Ecto neural progenitor cell (in vitro differentiated cells): ENCODE data around the gene IGLL1.
"Not testable (repeated sequence)": the region's sequence is repeated elsewhere in the genome, so short reads cannot be mapped to it uniquely, and the experiment has no call there.

ENCODE experiments used
- DNase-seq: peaks from one replicate; pipeline ENCODE4 v3.0.0-alpha.2; 2018; ENCODE audit warnings: low spot score

The IGLL1 gene

DNA sequence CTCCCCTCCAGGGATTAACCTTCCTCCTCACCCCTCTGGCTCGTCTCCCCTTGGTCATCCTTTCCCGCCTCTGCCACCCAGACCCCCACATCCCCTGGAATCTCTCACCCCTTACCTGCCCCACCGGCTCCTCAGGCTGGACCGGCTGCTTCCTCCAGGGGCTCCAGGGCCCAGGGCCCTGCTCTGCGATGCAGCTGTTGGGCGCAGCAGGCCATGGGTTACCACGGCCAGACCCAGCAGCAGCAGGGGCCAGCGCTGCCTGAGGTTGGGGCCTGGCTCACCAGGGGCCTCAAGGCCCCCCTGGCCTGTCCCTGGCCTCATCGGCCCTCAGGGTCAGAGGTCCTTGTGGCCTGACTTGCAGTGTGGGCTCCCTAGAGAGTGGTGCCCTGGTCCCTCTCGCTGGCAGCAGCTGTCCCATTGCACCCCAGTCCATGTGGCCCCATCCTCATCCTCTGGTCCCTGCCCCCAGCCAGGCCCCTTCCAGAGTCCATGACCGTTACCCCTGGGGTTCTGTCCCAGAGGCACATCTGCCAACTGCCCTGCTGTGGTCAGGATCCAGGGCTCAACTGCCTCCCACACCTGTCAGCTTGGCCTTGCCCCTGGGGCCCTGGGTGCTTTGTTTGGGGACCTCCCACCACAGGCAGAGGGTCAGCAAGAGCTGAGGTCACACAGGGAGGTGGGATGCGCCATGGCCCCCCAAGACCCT, at the start of gene IGLL1:
TSS of gene IGLL1 (minus strand) at position 421 of the 706 bp plus-strand sequence. CDS start at position 321, 100 bp downstream.
- DNase-seq = no peak

DNA sequence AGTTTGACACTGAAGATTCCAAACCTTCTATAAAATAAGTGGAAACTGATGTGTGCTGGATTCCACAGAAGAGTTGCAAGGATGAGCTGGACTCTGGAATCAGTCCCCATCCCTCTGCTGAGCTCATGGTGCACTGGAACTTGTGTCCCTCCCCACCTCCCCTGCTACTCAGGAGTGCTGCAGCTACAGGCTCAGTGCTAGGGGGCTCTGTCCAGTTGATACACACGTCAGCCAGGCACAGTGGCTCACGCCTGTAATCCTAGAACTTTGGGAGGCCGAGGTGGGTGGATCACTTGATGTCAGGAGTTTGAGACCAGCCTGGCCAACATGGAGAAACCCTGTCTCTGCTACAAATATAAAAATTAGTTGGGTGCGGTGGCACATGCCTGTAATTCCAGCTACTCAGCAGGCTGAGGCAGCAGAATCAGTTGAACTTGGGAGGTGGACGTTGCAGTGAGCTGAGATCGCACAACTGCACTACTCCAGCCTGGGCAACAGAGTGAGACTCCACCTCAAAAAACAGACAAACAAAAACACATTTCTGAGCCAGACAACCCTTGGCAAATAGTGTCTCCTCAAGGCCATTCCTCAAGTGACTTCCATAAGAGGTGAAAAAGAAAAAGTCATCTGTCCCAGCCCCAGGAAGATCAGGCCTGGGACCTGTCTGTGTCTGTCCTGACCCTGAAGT, 48.1 kb upstream of the IGLL1 start:
- not testable (repeated sequence) for DNase-seq

DNA sequence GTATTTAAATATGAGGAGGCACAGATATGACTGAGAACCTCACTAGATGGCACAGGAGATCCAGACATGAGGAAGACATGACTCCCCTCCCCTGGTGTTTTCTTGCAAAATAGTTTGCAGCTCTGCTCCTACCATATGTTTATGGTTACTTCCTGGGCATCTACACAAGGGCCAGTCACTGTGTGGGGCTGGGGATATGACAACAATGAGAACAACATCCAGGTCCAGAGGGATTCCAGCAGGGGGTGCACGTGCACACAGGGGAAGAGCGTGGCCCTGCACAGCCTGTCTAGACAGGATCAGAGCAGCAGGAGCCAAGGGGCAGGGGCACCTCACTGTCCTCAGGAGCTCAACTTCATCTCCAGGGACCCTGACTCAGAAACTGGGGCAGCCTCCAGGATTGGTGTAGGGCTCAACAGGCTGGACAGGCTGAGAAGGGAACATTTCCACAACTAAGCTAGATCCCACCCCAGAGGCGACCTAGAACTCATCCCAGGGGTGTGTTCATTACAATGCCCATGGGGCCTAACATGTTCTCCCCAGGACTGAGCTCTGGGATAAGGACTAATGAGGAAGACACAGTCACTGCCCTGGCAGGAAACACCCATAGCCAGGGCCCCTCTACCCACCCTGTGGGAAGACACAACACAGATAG, 47.4 kb upstream of the IGLL1 start:
- DNase-seq = not testable (repeated sequence)

DNA sequence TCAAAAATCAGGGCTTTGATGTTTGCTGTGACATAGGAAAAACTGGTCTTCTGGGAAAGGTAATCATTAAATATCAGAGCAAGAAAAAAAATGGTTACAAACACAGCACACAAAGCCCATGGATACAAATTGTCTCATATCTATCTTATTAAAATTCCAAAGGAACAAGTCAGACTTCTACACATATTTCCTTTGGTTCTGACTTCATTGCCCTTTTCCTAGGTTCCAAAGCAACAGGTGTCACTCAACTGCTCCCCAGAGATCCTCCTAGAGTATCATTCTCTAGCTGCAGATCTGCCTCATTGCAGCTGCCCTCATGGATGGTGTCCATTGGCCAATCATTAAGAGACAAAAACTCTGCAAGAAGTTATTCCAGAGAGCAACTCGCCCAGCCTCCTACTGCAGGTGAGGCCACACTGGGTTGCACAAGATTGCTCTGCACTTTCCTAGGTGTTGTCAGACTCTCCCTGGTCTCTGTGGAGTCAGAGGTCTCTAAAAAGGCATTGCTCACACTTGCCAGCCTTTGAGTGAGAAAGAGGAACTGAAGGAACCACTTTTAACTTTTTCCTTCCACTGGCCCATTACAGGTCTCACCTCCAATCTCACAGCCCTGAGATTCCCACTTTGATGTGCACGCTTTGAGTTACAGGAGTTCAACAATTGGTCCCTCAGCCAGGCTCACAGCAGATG, 46.3 kb upstream of the IGLL1 start:
- no peak for DNase-seq

DNA sequence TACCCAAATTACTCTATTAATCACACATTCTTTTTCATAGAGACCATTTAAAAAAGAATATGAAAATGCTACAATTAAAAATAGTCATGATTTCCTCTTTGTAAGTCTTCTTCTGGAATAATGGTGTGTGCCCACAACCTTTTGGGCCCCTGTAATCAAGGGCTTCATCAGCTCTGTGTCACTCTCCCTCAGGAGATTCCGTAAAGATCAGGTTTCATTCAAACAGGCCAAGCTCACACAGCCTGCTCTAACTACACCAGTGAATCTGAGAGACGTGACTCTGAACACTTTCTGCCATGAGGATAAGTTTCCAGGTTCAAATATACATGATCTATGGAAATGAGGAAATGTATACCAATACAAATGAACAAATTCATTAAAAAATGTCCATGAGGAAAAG, 42.5 kb upstream of the IGLL1 start:
- no peak for DNase-seq

DNA sequence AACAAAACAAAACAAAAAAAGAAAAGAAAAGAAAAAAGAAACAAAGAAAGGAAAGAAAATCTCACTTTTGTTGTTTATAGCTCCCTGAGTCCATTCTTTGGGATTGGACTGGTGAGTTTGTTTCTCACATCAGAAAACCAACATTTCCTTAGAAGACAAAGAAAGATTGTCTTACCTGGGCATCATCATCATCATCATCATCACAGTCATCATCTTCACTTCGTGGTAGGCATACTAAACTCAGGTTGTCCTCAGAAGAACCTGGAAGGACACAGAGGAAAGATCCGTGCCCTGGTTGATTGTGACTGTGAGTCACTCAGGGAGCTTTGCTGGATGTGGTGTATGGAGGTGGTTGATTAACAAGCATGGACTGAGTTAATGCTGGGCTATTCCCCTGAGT, 41.8 kb upstream of the IGLL1 start:
- not testable (repeated sequence) for DNase-seq

DNA sequence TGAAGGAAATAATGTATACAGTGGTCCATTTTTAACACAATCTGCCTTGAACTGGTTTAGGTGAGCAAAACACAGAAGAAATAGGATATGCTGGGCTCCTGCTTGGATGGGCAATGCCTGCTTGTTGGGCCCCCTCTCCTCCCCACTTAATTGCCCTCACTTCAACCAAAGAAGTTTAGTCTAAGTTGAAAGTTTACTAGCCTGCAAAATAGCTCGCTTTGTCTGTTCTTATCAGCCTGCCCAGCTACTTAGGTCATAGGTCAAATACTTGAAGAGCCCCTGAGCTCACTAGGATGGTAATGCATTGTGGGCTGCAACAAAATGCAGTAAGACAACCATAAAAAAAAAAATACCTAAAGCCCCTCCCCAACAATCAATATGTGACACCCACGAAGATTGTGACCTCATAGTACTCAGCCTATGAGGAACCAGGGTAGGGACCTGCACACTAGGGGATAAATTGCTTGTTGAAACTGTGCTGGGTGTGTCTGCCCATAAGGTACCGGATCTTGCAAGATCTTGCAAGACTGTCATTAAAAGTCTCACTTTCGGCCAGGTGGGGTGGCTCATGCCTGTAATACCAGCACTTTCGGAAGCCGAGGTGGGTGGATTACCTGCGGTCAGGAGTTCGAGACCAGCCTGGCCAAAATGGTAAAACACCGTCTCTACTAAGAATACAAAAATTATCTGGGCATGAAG, 41.1 kb upstream of the IGLL1 start:
- DNase-seq = no peak

DNA sequence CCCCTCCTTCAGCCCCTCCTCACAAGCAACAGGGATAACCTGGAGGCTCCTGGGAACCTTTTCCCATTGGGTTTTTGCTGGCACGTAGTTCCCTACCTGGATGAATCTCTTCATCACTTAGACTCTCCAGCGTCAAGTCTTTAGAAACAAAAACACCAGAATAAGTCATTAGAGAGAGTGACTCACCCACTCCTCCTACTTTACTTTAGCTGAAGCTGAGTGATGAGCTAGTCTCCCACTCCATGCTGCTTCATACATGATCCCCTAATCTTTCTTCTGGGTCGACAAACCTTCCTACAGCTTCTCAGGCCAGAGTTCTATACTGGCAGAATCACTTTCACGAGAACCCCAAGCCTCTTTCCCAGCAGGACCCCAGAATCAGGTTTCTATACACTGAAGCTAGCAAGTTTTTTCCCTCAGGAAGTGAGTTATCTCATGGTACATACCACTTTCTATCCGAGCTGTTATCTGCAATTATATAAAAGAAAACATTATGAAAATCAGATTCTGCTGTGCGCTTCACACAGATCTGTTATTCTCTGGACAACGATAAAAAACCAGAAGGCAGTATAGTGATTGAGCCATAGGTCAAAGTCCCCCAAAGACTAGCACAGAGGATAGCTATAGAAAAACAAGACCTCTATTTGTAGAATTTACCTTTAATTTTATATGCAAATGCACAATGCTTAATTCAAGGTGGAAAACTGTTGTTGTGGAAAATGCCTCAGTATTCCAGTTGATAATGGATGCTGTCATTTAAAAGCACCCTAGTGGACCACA, 33.3 kb upstream of the IGLL1 start:
- no peak for DNase-seq

DNA sequence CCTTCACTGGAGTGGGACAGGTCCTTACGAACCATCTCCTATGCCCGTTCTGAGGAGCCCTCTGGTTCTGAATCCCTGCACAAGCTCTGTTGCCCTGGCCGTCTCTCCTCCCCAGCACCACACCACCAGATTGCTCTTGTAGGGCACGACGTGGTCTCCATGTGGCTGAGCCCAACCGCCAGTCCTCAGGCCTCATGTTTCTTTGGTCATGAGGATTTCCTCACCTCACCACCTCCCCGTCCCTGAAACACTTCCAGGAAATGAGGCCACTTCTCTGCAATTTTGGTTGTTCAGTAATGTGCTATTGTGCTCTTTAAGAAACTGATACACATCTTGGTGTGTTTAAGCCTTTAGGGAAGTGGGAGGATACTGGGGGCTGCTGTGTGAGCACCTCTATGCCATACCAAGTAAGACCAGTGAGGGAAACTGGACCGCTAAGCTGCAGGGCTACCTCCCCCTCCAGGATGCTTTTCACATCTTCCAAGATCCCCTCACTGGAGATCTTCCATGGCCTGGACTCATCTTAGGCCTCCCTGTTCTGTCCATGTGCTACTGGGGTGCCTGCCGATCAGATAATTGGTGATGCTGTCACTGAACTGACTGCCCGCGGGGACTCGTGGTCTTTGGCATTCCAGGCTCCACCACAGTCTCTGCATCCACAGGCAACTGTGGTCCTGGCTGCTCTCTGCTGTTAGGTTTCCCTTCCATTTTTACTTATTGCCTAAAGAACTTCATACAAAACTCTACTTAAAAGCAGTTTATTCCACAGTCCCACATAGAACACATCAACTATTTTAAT, 30.1 kb upstream of the IGLL1 start:
- DNase-seq = no peak

DNA sequence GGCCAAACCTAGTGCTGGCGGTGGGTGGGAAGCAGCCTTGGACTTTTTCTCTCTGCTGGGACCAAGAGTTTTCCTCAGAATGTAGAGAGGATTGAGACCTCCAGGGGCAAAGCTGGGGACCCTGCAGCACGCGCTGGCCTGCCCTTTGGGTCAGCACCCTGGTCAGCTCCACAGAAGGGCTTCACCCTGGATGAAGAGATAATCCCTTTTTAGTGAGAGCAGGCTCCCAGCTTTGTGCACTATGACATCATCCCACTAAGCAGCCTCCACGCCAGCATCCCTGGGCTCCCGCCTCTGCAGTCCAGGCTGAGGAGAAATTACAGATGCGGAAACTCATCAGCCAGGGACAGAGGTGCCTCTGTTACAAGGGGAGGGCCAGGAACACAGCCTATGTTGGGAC, 28.5 kb upstream of the IGLL1 start:
- DNase-seq = peak; percentile 79

DNA sequence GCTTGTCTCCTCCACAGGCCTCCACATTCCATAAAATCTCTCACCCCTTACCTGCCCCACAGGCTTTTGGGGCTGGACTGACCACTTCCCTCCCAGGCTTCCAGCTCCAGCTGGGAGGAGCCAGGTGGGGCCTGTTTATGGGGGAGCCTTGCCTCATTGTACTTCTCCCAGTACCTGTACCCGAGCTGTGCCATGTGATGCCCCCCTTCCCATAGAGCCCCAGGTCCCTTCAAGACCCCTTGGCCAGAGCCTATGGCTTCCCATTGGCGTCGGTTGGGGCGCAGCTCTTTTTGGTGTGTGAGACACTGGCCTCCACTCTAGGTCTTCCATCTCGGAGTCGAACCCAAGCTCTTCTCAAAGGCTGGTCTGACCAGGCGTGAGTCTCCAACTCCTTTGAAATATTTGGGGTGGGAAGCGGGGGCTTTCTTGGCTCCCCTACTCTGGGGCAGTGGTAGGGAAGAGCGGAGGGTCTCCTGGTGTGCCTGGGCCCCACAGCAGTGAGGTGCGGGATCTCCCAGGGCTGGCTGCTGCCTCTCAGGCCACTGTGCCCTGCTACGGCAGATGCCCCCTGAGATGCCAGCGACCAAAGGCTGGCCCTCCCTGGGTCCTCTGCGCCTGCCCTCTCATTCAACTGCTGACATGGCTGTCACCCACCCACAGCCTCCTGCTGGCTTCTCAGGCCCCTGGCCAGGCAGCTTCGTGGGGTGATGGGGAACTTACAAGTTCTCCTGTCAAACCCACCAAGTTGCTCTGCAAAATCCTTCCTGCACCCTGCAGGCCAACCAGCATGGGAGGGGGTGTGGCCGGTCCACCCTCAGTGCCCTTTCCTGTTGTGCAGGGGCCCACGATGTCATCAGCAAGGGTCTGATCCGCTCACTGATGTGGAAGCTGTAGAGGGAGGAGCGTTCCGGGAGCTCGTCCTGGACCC, 26.4 kb upstream of the IGLL1 start:
- DNase-seq = no peak

DNA sequence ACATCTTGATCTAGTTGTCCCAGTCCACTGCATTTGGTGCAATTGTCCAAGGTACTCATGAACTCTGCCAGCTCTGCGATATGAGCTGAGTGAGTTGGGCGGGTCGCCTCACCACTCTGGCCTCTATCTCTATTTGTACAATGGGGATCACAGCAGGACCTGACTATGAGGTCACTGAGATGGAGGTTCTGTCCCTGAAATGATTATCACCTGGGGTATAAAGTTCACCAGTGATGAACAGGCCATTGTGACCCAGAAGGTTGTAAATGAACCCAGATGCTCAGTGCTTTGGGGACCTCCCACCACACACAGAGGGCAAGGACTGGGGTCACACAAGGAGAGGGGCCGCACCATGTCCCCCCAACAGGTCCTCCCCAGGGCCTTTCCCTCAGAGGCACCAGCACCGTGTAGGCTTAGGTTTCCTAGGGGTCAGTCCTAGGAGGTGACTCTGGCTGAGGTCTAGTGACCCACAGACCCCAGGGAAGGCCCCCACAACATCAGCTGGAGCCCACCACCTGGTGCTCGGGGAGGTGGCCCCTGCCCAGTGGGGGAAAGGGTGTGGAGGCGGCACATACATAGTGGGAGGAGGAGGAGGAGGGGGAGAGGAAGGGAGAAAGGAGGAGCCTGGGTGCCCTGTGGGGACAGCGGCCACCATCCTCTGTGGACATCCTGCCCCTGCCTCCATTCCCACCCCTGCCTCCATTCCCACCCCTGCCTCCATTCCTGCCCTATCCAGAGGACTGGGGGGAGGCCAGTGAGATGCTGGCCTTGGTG, 25.0 kb upstream of the IGLL1 start:
- DNase-seq = no peak

DNA sequence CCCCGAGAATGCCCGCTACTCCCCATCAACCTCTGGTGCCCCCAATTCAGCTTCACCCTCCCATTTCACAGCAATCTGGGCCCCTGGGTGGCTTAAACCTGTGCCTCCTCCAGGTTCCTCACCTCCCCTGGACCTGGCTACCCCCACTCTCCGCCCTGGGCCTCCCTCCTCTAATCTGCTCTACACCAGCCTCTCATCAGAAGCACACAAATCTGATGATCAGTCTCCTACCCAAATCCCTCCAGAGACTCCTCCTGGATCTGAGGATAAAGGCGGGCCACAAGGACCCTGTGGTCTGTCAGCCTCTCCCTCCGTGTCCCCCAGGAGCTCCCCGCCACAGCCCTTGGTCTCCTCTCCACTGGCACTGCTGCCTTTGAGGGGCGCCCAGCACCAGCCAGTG, 23.2 kb upstream of the IGLL1 start:
- no peak for DNase-seq

DNA sequence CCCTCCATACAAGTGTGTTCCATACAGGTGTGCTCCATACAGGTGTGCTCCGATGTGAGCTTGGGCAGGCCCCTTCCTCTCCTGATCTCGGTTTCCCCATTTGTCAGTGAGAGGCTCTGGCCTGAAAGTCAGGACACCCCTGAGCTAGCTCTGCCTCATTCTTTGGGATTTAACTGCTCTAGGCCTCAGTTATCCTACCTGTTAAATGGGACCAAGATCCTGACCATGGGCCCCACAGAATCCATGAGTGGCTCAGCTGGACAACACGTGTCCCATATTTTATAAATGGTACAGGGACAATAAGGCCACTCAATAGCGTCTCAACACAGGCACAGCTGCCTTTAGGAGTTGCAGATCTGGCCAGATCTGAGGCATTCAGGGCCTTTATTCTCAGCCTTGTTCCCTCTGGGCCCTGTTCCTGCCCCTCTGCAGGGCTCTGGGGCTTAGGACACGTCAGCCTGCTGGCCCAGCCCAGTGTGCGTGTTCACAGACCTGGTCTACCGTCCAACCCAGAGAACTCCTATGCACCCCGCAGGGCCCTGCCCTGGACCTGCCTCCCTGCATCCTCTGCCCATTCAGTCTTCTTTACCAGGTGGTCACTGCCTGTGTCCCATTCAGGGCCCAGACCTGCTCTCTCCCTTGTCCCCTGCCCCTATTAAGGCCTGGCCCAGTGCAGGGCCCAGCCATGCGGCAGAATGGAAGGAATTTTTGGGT, 18.9 kb upstream of the IGLL1 start:
- DNase-seq = no peak

DNA sequence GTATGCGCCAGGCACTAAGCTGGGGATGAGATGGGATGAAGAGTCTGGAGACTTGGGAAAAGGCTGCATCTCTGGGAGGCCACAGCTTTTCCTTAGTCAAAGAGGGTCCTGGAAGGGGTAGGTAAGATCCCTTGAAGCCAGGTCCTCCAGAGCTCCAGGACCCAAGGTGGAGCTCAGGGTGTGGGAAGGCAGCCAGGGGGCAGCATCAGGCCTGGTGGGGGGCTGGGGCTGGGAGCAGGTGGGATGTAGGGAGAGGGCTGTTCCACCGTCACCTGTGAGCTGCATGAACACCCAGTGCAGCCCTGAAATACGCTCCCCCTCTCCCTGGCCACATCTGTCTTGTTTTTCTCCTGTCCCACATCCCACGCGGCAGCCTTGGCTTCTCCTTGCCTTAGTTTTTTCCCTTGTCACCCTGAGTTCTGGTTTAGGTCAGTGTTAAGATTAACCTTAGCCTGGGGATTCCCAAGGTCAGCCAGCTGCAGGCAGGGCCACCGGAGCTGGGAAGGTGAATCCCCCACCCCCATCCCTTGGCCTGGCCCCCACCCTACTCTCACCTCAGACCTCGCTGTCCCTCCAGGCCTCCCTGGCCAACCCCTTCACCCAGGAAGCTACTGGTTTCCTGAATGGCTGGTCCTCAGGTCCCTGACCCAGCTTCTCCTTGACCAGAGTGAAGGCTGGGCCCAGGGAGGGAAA, 17.6 kb upstream of the IGLL1 start:
- not testable (repeated sequence) for DNase-seq

DNA sequence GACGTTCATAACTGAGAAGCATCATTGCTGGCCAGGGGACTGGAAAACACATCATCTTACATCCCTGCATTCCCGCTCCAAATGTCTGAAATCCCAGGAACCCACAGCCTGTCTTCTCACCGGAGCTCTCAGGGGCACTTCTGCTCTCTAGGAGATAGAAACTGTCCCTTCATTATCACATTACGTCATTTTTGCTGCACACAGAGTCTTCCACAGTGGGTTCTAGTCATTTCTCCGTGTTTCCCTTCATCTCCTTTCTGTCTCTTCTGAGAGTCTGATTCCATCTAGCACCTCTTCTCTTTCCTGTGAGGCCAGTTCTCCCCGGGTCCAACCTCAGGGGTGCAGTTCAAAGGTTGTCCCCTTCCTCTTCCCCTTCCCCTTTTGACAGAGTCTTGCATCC, 15.8 kb upstream of the IGLL1 start:
- DNase-seq = not testable (repeated sequence)

DNA sequence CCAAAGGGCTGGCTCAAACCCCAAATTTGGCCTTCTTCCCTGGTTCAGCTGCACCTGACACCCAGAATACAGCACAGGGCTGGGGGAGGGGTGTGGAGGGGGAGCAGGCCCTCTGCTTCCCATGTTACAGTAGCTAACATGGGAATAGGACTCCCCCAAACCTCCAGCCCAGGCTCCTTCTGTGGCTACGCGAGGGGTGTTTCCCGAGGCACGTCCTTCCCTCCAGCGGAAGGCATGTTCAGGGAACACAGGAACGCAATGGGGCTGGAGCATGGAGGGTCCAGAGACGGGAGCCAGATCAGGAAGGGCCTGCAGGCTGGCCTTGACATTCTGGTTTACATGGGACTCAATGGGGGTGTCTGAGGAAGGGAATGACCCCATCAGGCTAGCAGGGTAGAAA, 11.8 kb upstream of the IGLL1 start:
- no peak for DNase-seq
